GM18526 (cell line): ENCODE results near the gene ZIC5.

ENCODE experiments used
- POLR2A ChIP-seq: IDR thresholded peaks from 3 replicates; pipeline ENCODE4 v1.6.1; 2011; ENCODE audit not compliant: insufficient read length; ENCODE audit errors: extremely low read depth

The ZIC5 gene

GRCh38 chr13:99916366-99917103, 55.0 kb downstream of the ZIC5 start:
- TF ChIP-seq POLR2A, result no peak

GRCh38 chr13:99913167-99913566, 58.4 kb downstream of the ZIC5 start:
- TF ChIP-seq POLR2A, result no peak
